Heart right ventricle (tissue), 16 donors: ENCODE results near the gene BAG2. TPM values are rescaled to one million over a fixed set of nuclear protein-coding genes. Genes with fewer than 3 reads are reported as not detected.
A peak's percentile ranks its signal among the peaks of the same experiment; 100 is the strongest.

Source experiments
- ATAC-seq, 8 donors: fragments of 200-7000 bp; cut with Tn5 transposase; one replicate each; pipeline ENCODE4 v1.9.1; 2020; ENCODE audit warnings: mild to moderate bottlenecking in 8 of 8, moderate library complexity in 8 of 8, moderate number of reproducible peaks in 1 of 8
- DNase-seq, 2 donors: peaks; one replicate each; pipeline ENCODE4 v3.0.0-alpha.2; 2020
- H3K27ac ChIP-seq, 10 donors: fragments of 200-600 bp; sonication (generic) in 2 of 10; one replicate each; pipeline versions ENCODE4 v1.5.0 to v1.8.0; 2020 to 2022; ENCODE audit warnings: mild to moderate bottlenecking in 3 of 10
- H3K27me3 ChIP-seq, 7 donors: fragments of 200-600 bp; one replicate each; pipeline ENCODE4 v1.8.0; 2021 to 2022; ENCODE audit warnings: mild to moderate bottlenecking in 2 of 7
- H3K36me3 ChIP-seq, 9 donors: fragments of 200-600 bp; sonication (generic) in 1 of 9; one replicate each; pipeline versions ENCODE4 v1.5.0 to v1.8.0; 2020 to 2022; ENCODE audit warnings: mild to moderate bottlenecking in 2 of 9
- H3K4me1 ChIP-seq, 9 donors: fragments of 200-600 bp; sonication (generic) in 1 of 9; one replicate each; pipeline versions ENCODE4 v1.5.0 to v1.8.0; 2020 to 2022; ENCODE audit warnings: mild to moderate bottlenecking in 4 of 9
- H3K4me3 ChIP-seq, 10 donors: fragments of 200-600 bp; sonication (generic) in 2 of 10; one replicate each; pipeline versions ENCODE4 v1.5.0 to v1.8.0; 2020 to 2022; ENCODE audit warnings: mild to moderate bottlenecking in 7 of 10, moderate library complexity in 2 of 10
- H3K9me3 ChIP-seq, 11 donors: fragments of 200-600 bp in 10 of 11; sonication (generic) in 2 of 11; one replicate each; pipeline versions ENCODE4 v1.5.0 to v1.8.0; 2013 to 2022; ENCODE audit warnings: mild to moderate bottlenecking in 2 of 11, control low read depth in 1 of 11, moderate library complexity in 1 of 11
- WGBS, 2 donors: extraction: QIAGEN DNeasy Blood & Tissue Kit; methylation state at CpG; one replicate each; pipeline ENCODE4 v1.1.7; 2013; ENCODE audit warnings: inconsistent platforms in 1 of 2; 5-methylcytosine and 5-hydroxymethylcytosine counted together
- intact Hi-C, 10 donors: fragments of 100-400 bp; cut with DNase I; formaldehyde crosslinking; loops; one replicate each; pipeline versions ENCODE4 v1.11.1 to v1.14.2; 2022
- long read RNA-seq, 3 donors: library from polyadenylated mRNA; unstranded; transcript quantifications; one replicate each; pipeline ENCODE4 v2.0.0, GENCODE V29; 2020 to 2021
- polyA plus RNA-seq, 2 donors: library from polyadenylated mRNA; stranded (reverse); fragments of 200-250 nt; gene quantifications; one replicate each; pipeline ENCODE4 v1.2.3, GENCODE V29; 2013
- total RNA-seq, 10 donors: library from RNA; stranded (reverse); fragmentation: NEBNext Ultra II Directional in 3 of 10; extraction: Animal tissue kit (Norgen Biotek cat#: 25700) in 3 of 10; gene quantifications; one replicate each; pipeline versions ENCODE4 v1.2.1 to v1.2.4, GENCODE V29; 2021 to 2023
- TF ChIP-seq, protein P1 (sequence below), 9 donors: fragments of 200-600 bp; sonication (generic) in 2 of 9; IDR thresholded peaks; one replicate each; pipeline versions ENCODE4 v1.5.0 to v1.8.0; 2021 to 2022; ENCODE audit warnings: antibody characterized with exemption in 9 of 9, mild to moderate bottlenecking in 5 of 9, moderate library complexity in 1 of 9
- donor health status: Arrhythmogenic right ventricular cardiomyopathy.
- donor health status: ischemic (EF 13 %, LVEDD 7.1; RV severe dilation, severe dysfunction).
- donor health status: healthy with polysubstance abuse.
- donor health status: DM: no; HTN: yes; CAD: no.
- donor health status: DM: no; HTN: no; CAD: no.
- donor health status: ischemic (EF 25% LVEDD 6.9; RV normal size, moderate dysfunction).
- donor health status: ischemic (EF 25% LVEDD 5.7; RV mildly dilated, moderate dysfunction).
- donor health status: healthy.
- donor health status: DM: yes; HTN: yes; CAD: no.
- donor health status: Ischemic cardiomyopathy.
- donor health status: ischemic (EF 35%, LVEDD 5.7; RV mildly dilated, moderate dysfunction).
- donor health status: nonischemic (EF 11% LVEDD 7.7; RV severe dilation, severe dysfunction).
- donor health status: DM: yes; HTN: yes; CAD: no.
- donor health status: PGD.
- donor health status: ischemic (EF 29% LVEDD 5.4; RV normal size, mild dysfunction).
- donor health status: nonischemic (EF 23%, LVEDD 6.1; RV moderate dilation, normal function).

BAG2 gene
- total RNA-seq, result 10 to 100 TPM in 4 of 10 donors, 1 to 10 TPM in 6; 7.2 to 15.6 (median 9.7) TPM
- 1 to 10 TPM; 3.9 to 6.4 TPM for polyA plus RNA-seq
- long read RNA-seq, donor 1, full-length matches to known transcripts, result 59 of 65 reads
- long read RNA-seq, donor 1, partial matches to known transcripts, result 1 of 65 reads
- long read RNA-seq, donor 1, other reads (novel, unspliced or antisense), result 5 of 65 reads
- long read RNA-seq, donor 2, full-length matches to known transcripts, result 54 of 57 reads
- long read RNA-seq, donor 2, partial matches to known transcripts, result 0 of 57 reads
- long read RNA-seq, donor 2, other reads (novel, unspliced or antisense), result 3 of 57 reads
- long read RNA-seq, donor 3, full-length matches to known transcripts, result 169 of 189 reads
- long read RNA-seq, donor 3, partial matches to known transcripts, result 2 of 189 reads
- long read RNA-seq, donor 3, other reads (novel, unspliced or antisense), result 18 of 189 reads

DNA sequence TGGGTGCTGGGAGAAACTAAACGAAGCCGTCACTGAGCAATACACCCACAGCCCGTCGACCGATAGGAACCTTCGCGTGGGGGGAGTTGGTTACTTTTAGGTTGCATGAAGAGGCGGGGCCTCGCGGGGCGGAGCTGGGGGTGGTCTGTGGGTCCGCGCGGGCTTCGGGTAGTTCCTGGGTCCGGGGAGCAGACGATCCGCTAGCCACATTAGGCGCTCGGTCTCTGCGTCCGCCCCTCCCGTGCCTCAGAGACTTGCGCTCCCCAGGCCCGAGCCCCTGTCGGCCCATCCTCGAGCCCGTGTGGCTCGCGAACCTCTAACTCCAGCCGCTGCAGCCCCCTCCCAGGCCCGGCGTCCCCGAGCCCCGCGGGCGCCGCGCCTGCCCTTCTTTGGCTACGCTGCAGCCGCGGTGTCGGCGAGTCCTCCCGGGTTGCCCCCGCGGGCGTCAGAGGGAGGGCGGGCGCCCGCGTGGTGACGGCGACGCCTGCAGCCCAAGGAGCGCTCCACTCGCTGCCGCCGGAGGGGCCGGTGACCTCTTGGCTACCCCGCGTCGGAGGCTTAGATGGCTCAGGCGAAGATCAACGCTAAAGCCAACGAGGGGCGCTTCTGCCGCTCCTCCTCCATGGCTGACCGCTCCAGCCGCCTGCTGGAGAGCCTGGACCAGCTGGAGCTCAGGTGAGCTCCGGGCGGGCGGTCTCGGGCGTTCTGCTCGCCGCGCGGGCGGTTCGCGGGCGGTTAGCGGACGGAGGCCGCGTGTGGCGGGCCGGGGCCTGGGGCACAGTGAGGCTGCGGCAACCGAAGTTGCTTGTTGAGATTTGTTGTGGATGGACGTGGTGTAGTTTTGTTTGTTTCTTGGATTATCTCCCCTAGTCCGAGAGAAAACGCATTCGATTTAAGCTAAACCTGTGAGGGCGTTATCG is at the start of gene BAG2:
Gene BAG2 (plus strand): TSS at position 191 of the 920 bp plus-strand sequence. CDS start 372 bp downstream, at position 563.
- H3K4me3 ChIP-seq, result peak within 1 kb of the TSS; percentile 57 to 80 (median 76)
- DNase-seq (peak; percentile 85 to 87), ATAC-seq (peak; percentile 94 to 98 (median 95))
- no peaks in the 10 kb centered on the region for H3K27me3 ChIP-seq
- WGBS, 2 donors, result 1% methylated on average over 93 to 97 of the region's 97 CpGs
- TF ChIP-seq, protein P1, sequence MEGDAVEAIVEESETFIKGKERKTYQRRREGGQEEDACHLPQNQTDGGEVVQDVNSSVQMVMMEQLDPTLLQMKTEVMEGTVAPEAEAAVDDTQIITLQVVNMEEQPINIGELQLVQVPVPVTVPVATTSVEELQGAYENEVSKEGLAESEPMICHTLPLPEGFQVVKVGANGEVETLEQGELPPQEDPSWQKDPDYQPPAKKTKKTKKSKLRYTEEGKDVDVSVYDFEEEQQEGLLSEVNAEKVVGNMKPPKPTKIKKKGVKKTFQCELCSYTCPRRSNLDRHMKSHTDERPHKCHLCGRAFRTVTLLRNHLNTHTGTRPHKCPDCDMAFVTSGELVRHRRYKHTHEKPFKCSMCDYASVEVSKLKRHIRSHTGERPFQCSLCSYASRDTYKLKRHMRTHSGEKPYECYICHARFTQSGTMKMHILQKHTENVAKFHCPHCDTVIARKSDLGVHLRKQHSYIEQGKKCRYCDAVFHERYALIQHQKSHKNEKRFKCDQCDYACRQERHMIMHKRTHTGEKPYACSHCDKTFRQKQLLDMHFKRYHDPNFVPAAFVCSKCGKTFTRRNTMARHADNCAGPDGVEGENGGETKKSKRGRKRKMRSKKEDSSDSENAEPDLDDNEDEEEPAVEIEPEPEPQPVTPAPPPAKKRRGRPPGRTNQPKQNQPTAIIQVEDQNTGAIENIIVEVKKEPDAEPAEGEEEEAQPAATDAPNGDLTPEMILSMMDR (IDR thresholded peaks at IDR 0.05), result peak in 5 of 9 donors; percentile 7 to 46 (median 27)
- H3K9me3 ChIP-seq, result no peaks in the 10 kb centered on the region
- intact Hi-C loops, result loop anchor here in 6 of 10 donors (5.0 to 10.0 kb wide), 6 partner anchors 50 to 268 kb away; partner anchors contain the start of genes PRIM2 (in 6 of the 6), RAB23 (in 3 of the 6) and KIAA1586 (in 1 of the 6)
- peaks cover 0 to 39% (median 19%) of the 10 kb centered on the region in 9 donors for H3K4me1 ChIP-seq
- peak within 1 kb of the TSS; percentile 88 to 98 (median 91) for H3K27ac ChIP-seq
- peaks cover 0 to 25% (median 2%) of the 10 kb centered on the region in 9 donors for H3K36me3 ChIP-seq

DNA sequence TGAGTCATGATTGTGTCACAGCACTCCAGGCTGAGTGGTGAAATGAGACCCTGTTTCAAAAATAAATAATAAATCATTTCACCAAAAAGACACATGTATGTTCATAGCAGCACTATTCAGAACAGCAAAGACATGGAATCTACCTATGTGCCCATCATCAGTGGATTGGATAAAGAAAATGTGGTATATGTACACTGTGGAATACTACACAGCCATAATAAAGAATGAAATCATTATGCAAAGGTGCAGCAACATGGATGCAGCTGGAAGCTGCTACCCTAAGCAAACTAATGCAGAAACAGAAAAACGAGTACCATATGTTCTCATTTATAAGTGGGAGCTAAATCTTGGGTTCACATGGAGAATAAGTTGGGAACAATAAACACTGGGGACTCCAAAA is 49.0 kb upstream of the BAG2 start:
- peaks cover 0 to 13% (median 0%) of the 10 kb centered on the region in 9 donors for H3K4me1 ChIP-seq
- H3K27ac ChIP-seq, result no peak overlapping the region
- ATAC-seq (no peak), DNase-seq (no peak)
- 95 to 99% methylated on average over 1 of the region's 1 CpG for WGBS, 2 donors
- intact Hi-C loops, result no loop called here
- peaks cover 0 to 6% (median 0%) of the 10 kb centered on the region in 11 donors for H3K9me3 ChIP-seq
- no peak overlapping the region for H3K4me3 ChIP-seq
- TF ChIP-seq, protein P1 (IDR thresholded peaks at IDR 0.05), result no peak
- peaks cover 0 to 29% (median 0%) of the 10 kb centered on the region in 9 donors for H3K36me3 ChIP-seq
- no peaks in the 10 kb centered on the region for H3K27me3 ChIP-seq

DNA sequence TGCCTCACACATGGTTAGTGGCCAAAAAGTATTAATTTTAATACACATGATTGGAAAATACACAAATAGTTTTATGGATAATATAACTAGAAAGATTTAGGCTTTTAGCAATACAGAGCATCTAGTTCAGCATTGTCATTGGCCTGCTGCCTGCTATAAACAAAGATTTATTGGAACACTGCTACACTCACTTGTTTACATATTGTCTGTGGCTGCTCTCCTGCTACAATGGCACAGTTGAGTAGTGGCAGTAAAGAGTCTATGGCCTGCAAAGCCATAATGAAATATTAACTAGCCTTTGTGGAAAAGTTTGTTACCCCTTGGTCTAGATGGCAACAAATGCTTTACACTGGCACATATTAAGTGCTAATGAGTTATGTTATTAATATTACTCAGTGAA is 44.4 kb upstream of the BAG2 start:
- peaks cover 0 to 33% (median 15%) of the 10 kb centered on the region in 9 donors for H3K4me1 ChIP-seq
- H3K27ac ChIP-seq, result no peak overlapping the region
- no peak for ATAC-seq
- no peaks in the 10 kb centered on the region for H3K27me3 ChIP-seq
- peaks cover 0 to 45% (median 0%) of the 10 kb centered on the region in 9 donors for H3K36me3 ChIP-seq
- no peak overlapping the region for H3K4me3 ChIP-seq
- H3K9me3 ChIP-seq, result peaks cover 0 to 5% (median 0%) of the 10 kb centered on the region in 11 donors
- intact Hi-C loops, result no loop called here
- no peak for DNase-seq
- TF ChIP-seq, protein P1 (IDR thresholded peaks at IDR 0.05), result no peak

- Histone ChIP-seq H3K27ac (no peak overlapping the region), H3K9me3 (no peaks in the 10 kb centered on the region), H3K4me1 (peaks cover 0 to 24% (median 15%) of the 10 kb centered on the region in 9 donors), H3K27me3 (no peaks in the 10 kb centered on the region), H3K36me3 (peaks cover 0 to 64% (median 19%) of the 10 kb centered on the region in 9 donors), H3K4me3 (no peak overlapping the region)
- DNase-seq, result no peak
- intact Hi-C loops, result no loop called here
- peak in 6 of 8 donors; percentile 55 to 75 (median 65) for ATAC-seq
- TF ChIP-seq, protein P1 (IDR thresholded peaks at IDR 0.05), result peak in 1 of 9 donors; percentile 7
Observed at GRCh38 chr6:57130661-57131177, 41.4 kb upstream of the BAG2 start.
